ENCODE results near the gene TEX22.

DNA sequence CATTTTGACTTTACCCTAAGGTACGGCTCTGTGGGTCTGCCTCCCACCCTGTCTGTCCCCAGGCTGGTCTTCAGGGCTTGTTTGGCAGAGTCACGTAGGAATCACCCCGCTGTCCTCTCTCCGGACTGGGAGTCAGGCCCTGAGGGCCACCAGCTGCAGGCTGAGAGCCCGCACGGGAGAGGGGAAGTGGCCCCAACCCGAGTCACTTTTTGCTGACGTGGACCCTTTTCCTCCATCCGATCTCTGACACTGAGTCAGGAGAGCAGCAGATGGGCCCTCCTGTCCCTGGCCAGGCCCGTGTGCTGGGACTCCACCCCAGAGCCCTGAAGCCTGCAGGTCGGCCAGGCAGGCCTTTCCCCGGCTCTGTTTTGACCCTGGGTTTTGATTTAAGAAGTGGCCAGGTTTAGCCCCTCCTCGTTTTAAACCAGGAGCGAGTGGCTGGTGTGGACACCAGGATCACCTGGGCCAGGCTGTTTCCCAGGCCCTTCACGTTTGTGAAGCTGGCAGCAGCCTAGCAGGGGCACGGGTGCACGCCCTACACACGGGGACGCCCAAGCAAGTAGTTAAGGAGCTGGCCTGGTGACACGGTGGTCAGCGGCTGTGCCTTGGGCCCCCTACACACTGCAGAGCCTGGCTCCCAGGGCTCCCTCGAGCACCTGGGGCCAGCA is 12.5 kb upstream of the TEX22 start:
- TF ChIP-seq CTCF (IDR thresholded peaks at IDR 0.05) (no peak), POLR2AphosphoS5 (IDR thresholded peaks at IDR 0.05) (no peak), POLR2A (IDR thresholded peaks at IDR 0.05; ENCODE audit: low read depth) (no peak), EP300 (IDR thresholded peaks at IDR 0.05) (no peak)

Data from esophagus muscularis mucosa (tissue), 4 donors.